SK-N-SH (cell line): ENCODE data around the gene MAK.

Experiments
- GABPA ChIP-seq: IDR thresholded peaks from 2 replicates; pipeline ENCODE4 v1.4.0; 2012; ENCODE audit warnings: low read depth, mild to moderate bottlenecking
- RAD21 ChIP-seq: IDR thresholded peaks from 2 replicates; pipeline ENCODE4 v1.6.1; 2012; ENCODE audit warnings: mild to moderate bottlenecking, low read length
- SMC3 ChIP-seq: IDR thresholded peaks from 2 replicates; pipeline ENCODE4 v1.6.1; 2012; ENCODE audit warnings: low read depth, low read length, improper control_type of control experiment
- TEAD4 ChIP-seq: IDR thresholded peaks from 2 replicates; pipeline ENCODE4 v1.4.0; 2012; ENCODE audit warnings: mild to moderate bottlenecking, borderline replicate concordance; ENCODE audit not compliant: insufficient read depth

GRCh38 chr6:10801224-10801848 is 37.0 kb downstream of the MAK start:
- TF ChIP-seq TEAD4 (no peak), GABPA (no peak), SMC3 (peak; percentile 84), RAD21 (peak; percentile 90)
